ENCODE data around the gene SMAD3.
A peak's percentile ranks its signal among the peaks of the same experiment; 100 is the strongest.

SMAD3 gene

GRCh38 chr15:67133026-67133425 is 67.6 kb downstream of the SMAD3 start:
- no peak for DNase-seq

GRCh38 chr15:67133738-67134066 is 68.3 kb downstream of the SMAD3 start:
- no peak for DNase-seq

- DNase-seq, result peak; percentile 48
Observed at GRCh38 chr15:67134067-67134838, 68.9 kb downstream of the SMAD3 start.

- DNase-seq, result no peak
Observed at GRCh38 chr15:67134871-67135492, 69.6 kb downstream of the SMAD3 start.

- no peak for DNase-seq
Observed at GRCh38 chr15:67135494-67135893, 70.1 kb downstream of the SMAD3 start.

- no peak for DNase-seq
Observed at GRCh38 chr15:67136802-67137201, 71.4 kb downstream of the SMAD3 start.

GRCh38 chr15:67137319-67137718 is 71.9 kb downstream of the SMAD3 start:
- no peak for DNase-seq

- DNase-seq, result no peak
Observed at GRCh38 chr15:67137951-67138848, 72.8 kb downstream of the SMAD3 start.

- DNase-seq, result no peak
Observed at GRCh38 chr15:67138891-67139855, 73.8 kb downstream of the SMAD3 start.

- no peak for DNase-seq
Observed at GRCh38 chr15:67140078-67140833, 74.9 kb downstream of the SMAD3 start.

- DNase-seq, result no peak
Observed at GRCh38 chr15:67142092-67142766, 76.8 kb downstream of the SMAD3 start.

- no peak for DNase-seq
Observed at GRCh38 chr15:67142767-67143100, 77.3 kb downstream of the SMAD3 start.

- DNase-seq, result no peak
Observed at GRCh38 chr15:67143646-67144045, 78.2 kb downstream of the SMAD3 start.

- DNase-seq, result no peak
Observed at GRCh38 chr15:67144609-67145311, 79.4 kb downstream of the SMAD3 start.

GRCh38 chr15:67145312-67145610 is 79.9 kb downstream of the SMAD3 start:
- DNase-seq, result no peak

- no peak for DNase-seq
Observed at GRCh38 chr15:67145710-67146109, 80.3 kb downstream of the SMAD3 start.

- no peak for DNase-seq
Observed at GRCh38 chr15:67146234-67146633, 80.8 kb downstream of the SMAD3 start.

GRCh38 chr15:67146875-67147381 is 81.5 kb downstream of the SMAD3 start:
- DNase-seq, result no peak

GRCh38 chr15:67147396-67147949 is 82.1 kb downstream of the SMAD3 start:
- DNase-seq, result no peak

- DNase-seq, result no peak
Observed at GRCh38 chr15:67148196-67148701, 82.8 kb downstream of the SMAD3 start.

All from activated T-cell treated with anti-CD3 and anti-CD28 coated beads for 4 hours (primary cell).